ENCODE results near the gene KCNG2.

KCNG2 gene

GRCh38 chr18:79799619-79800370 lies 2.1 kb downstream of the KCNG2 start:
- Mint-ChIP-seq H3K4me1 (peaks cover 20% of the 10 kb centered on the region), H3K9me3 (no peaks in the 10 kb centered on the region), H3K27ac (no peak overlapping the region), H3K4me3 (peak overlapping the region; percentile 33), H3K27me3 (peaks cover 27% of the 10 kb centered on the region), H3K36me3 (no peaks in the 10 kb centered on the region)

- H3K4me3 Mint-ChIP-seq, result no peak overlapping the region
- H3K27me3 Mint-ChIP-seq, result peaks cover 23% of the 10 kb centered on the region
- no peaks in the 10 kb centered on the region for H3K36me3 Mint-ChIP-seq
- H3K4me1 Mint-ChIP-seq, result peaks cover 20% of the 10 kb centered on the region
- no peaks in the 10 kb centered on the region for H3K9me3 Mint-ChIP-seq
- H3K27ac Mint-ChIP-seq, result no peak overlapping the region
These were observed 2.8 kb downstream of the KCNG2 start for GRCh38 chr18:79800371-79801180.

GRCh38 chr18:79801217-79801616 lies 3.5 kb downstream of the KCNG2 start:
- H3K36me3 Mint-ChIP-seq, result no peaks in the 10 kb centered on the region
- peaks cover 23% of the 10 kb centered on the region for H3K27me3 Mint-ChIP-seq
- no peak overlapping the region for H3K4me3 Mint-ChIP-seq
- no peaks in the 10 kb centered on the region for H3K9me3 Mint-ChIP-seq
- peaks cover 20% of the 10 kb centered on the region for H3K4me1 Mint-ChIP-seq
- no peak overlapping the region for H3K27ac Mint-ChIP-seq

- H3K27me3 Mint-ChIP-seq, result peaks cover 19% of the 10 kb centered on the region
- H3K4me3 Mint-ChIP-seq, result no peak overlapping the region
- peaks cover 20% of the 10 kb centered on the region for H3K4me1 Mint-ChIP-seq
- no peaks in the 10 kb centered on the region for H3K36me3 Mint-ChIP-seq
- H3K27ac Mint-ChIP-seq, result no peak overlapping the region
- H3K9me3 Mint-ChIP-seq, result no peaks in the 10 kb centered on the region
These were observed 3.9 kb downstream of the KCNG2 start for GRCh38 chr18:79801641-79802040.

GRCh38 chr18:79802298-79802697 lies 4.6 kb downstream of the KCNG2 start:
- Mint-ChIP-seq H3K4me1 (peaks cover 17% of the 10 kb centered on the region), H3K27ac (no peak overlapping the region), H3K27me3 (peaks cover 15% of the 10 kb centered on the region), H3K9me3 (no peaks in the 10 kb centered on the region), H3K36me3 (no peaks in the 10 kb centered on the region), H3K4me3 (no peak overlapping the region)

- Mint-ChIP-seq H3K27me3 (peaks cover 13% of the 10 kb centered on the region), H3K27ac (no peak overlapping the region), H3K9me3 (no peaks in the 10 kb centered on the region), H3K36me3 (no peaks in the 10 kb centered on the region), H3K4me1 (peaks cover 15% of the 10 kb centered on the region), H3K4me3 (no peak overlapping the region)
These were observed 5.9 kb downstream of the KCNG2 start for GRCh38 chr18:79803611-79804051.

GRCh38 chr18:79804130-79804787 lies 6.5 kb downstream of the KCNG2 start:
- H3K27me3 Mint-ChIP-seq, result peaks cover 11% of the 10 kb centered on the region
- peaks cover 10% of the 10 kb centered on the region for H3K4me1 Mint-ChIP-seq
- no peak overlapping the region for H3K27ac Mint-ChIP-seq
- no peaks in the 10 kb centered on the region for H3K9me3 Mint-ChIP-seq
- no peak overlapping the region for H3K4me3 Mint-ChIP-seq
- no peaks in the 10 kb centered on the region for H3K36me3 Mint-ChIP-seq

GRCh38 chr18:79805211-79805887 lies 7.6 kb downstream of the KCNG2 start:
- Mint-ChIP-seq H3K4me3 (no peak overlapping the region), H3K36me3 (no peaks in the 10 kb centered on the region), H3K27ac (no peak overlapping the region), H3K4me1 (no peaks in the 10 kb centered on the region), H3K27me3 (peaks cover 2% of the 10 kb centered on the region), H3K9me3 (no peaks in the 10 kb centered on the region)

- Mint-ChIP-seq H3K27ac (no peak overlapping the region), H3K36me3 (no peaks in the 10 kb centered on the region), H3K27me3 (peaks cover 2% of the 10 kb centered on the region), H3K4me1 (no peaks in the 10 kb centered on the region), H3K9me3 (no peaks in the 10 kb centered on the region), H3K4me3 (no peak overlapping the region)
These were observed 8.3 kb downstream of the KCNG2 start for GRCh38 chr18:79805926-79806487.

GRCh38 chr18:79806976-79807841 lies 9.5 kb downstream of the KCNG2 start:
- Mint-ChIP-seq H3K27ac (no peak overlapping the region), H3K4me3 (no peak overlapping the region)

GRCh38 chr18:79809482-79810192 lies 11.9 kb downstream of the KCNG2 start:
- Mint-ChIP-seq H3K27me3 (peaks cover 7% of the 10 kb centered on the region), H3K27ac (no peak overlapping the region), H3K36me3 (no peaks in the 10 kb centered on the region), H3K4me1 (no peaks in the 10 kb centered on the region), H3K4me3 (no peak overlapping the region), H3K9me3 (no peaks in the 10 kb centered on the region)

More at GRCh38 chr18:79806976-79807841, 9.5 kb downstream of the KCNG2 start:
- Mint-ChIP-seq H3K4me1 (no peaks in the 10 kb centered on the region), H3K27me3 (peaks cover 1% of the 10 kb centered on the region), H3K9me3 (no peaks in the 10 kb centered on the region), H3K36me3 (no peaks in the 10 kb centered on the region)

GRCh38 chr18:79812052-79812451 lies 14.3 kb downstream of the KCNG2 start:
- Mint-ChIP-seq H3K9me3 (no peaks in the 10 kb centered on the region), H3K27me3 (peaks cover 7% of the 10 kb centered on the region), H3K27ac (no peak overlapping the region), H3K4me3 (no peak overlapping the region), H3K4me1 (no peaks in the 10 kb centered on the region), H3K36me3 (no peaks in the 10 kb centered on the region)

GRCh38 chr18:79814373-79814772 lies 16.6 kb downstream of the KCNG2 start:
- H3K27ac Mint-ChIP-seq, result no peak overlapping the region
- H3K9me3 Mint-ChIP-seq, result no peaks in the 10 kb centered on the region
- H3K27me3 Mint-ChIP-seq, result peaks cover 7% of the 10 kb centered on the region
- no peak overlapping the region for H3K4me3 Mint-ChIP-seq
- H3K36me3 Mint-ChIP-seq, result no peaks in the 10 kb centered on the region
- no peaks in the 10 kb centered on the region for H3K4me1 Mint-ChIP-seq

GRCh38 chr18:79815657-79816056 lies 17.9 kb downstream of the KCNG2 start:
- Mint-ChIP-seq H3K4me3 (no peak overlapping the region), H3K4me1 (peaks cover 6% of the 10 kb centered on the region), H3K27me3 (peaks cover 7% of the 10 kb centered on the region), H3K36me3 (no peaks in the 10 kb centered on the region), H3K9me3 (no peaks in the 10 kb centered on the region), H3K27ac (no peak overlapping the region)
